Measurements from ENCODE around the gene ZAP70. TPM values are rescaled to one million over a fixed set of nuclear protein-coding genes. Genes with fewer than 3 reads are reported as not detected.

Gene ZAP70
- total and polyA plus RNA-seq, 9 donors, result 2.0 to 6.0 (median 3.2) TPM

GRCh38 chr2:97715951-97716694 is 2.7 kb downstream of the ZAP70 start:
- Histone ChIP-seq H3K27ac (ENCODE audit: low read length) (no peak overlapping the region), H3K4me1 (ENCODE audit: control insufficient read depth, insufficient read depth, low read length) (peaks cover 36% of the 10 kb centered on the region), H3K36me3 (ENCODE audit: control insufficient read depth, insufficient read depth, low read length) (no peaks in the 10 kb centered on the region), H3K4me3 (ENCODE audit: low read length) (no peak overlapping the region), H3K9me3 (replicated peaks; ENCODE audit: control insufficient read depth, low read depth, low read length) (no peaks in the 10 kb centered on the region), H3K27me3 (ENCODE audit: control insufficient read depth, insufficient read depth, low read length) (no peaks in the 10 kb centered on the region)
- 77% methylated on average over 5 of the region's 9 CpGs for WGBS (ENCODE audit: insufficient coverage)
- no peak for DNase-seq

- H3K27ac ChIP-seq (ENCODE audit: low read length), result peak overlapping the region; percentile 71
- no peaks in the 10 kb centered on the region for H3K27me3 ChIP-seq (ENCODE audit: control insufficient read depth, insufficient read depth, low read length)
- H3K36me3 ChIP-seq (ENCODE audit: control insufficient read depth, insufficient read depth, low read length), result no peaks in the 10 kb centered on the region
- H3K9me3 ChIP-seq (replicated peaks; ENCODE audit: control insufficient read depth, low read depth, low read length), result no peaks in the 10 kb centered on the region
- DNase-seq, result no peak
- peaks cover 36% of the 10 kb centered on the region for H3K4me1 ChIP-seq (ENCODE audit: control insufficient read depth, insufficient read depth, low read length)
- no peak overlapping the region for H3K4me3 ChIP-seq (ENCODE audit: low read length)
- WGBS (ENCODE audit: insufficient coverage), result 69% methylated on average over 21 of the region's 21 CpGs
Measured at GRCh38 chr2:97716695-97717612, 3.6 kb downstream of the ZAP70 start.

DNA sequence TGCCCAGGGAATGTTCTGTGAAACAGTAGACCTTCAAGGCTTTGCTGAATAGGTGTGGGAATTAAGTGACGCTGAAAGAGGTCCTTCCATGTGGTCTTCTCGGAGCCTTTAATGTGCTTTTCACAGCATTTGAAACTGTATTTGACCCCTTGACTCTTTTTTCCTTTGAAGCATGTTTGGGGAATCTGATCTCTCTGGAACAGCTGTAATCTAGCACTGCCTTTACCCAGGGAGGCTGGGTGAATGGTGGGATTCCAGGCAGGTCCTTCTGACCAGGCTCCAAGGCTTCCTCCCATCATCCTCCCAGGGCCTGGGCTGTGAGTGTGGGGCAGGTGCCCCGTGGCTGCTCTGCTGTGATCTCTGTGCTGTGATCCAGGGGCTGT is 4.2 kb downstream of the ZAP70 start:
- H3K27ac ChIP-seq (ENCODE audit: low read length), result peak overlapping the region; percentile 71
- DNase-seq, result peak; percentile 27
- H3K4me3 ChIP-seq (ENCODE audit: low read length), result no peak overlapping the region

GRCh38 chr2:97718051-97718882 is 4.9 kb downstream of the ZAP70 start:
- DNase-seq, result no peak
- whole genome bisulfite sequencing (ENCODE audit: insufficient coverage), result 74% methylated on average over 20 of the region's 21 CpGs
- peak overlapping the region; percentile 71 for H3K27ac ChIP-seq (ENCODE audit: low read length)
- no peaks in the 10 kb centered on the region for H3K9me3 ChIP-seq (replicated peaks; ENCODE audit: control insufficient read depth, low read depth, low read length)
- H3K36me3 ChIP-seq (ENCODE audit: control insufficient read depth, insufficient read depth, low read length), result no peaks in the 10 kb centered on the region
- peaks cover 27% of the 10 kb centered on the region for H3K4me1 ChIP-seq (ENCODE audit: control insufficient read depth, insufficient read depth, low read length)
- H3K27me3 ChIP-seq (ENCODE audit: control insufficient read depth, insufficient read depth, low read length), result no peaks in the 10 kb centered on the region
- no peak overlapping the region for H3K4me3 ChIP-seq (ENCODE audit: low read length)

More for the DNA sequence above, 4.2 kb downstream of the ZAP70 start:
- Histone ChIP-seq H3K9me3 (replicated peaks; ENCODE audit: control insufficient read depth, low read depth, low read length) (no peaks in the 10 kb centered on the region), H3K36me3 (ENCODE audit: control insufficient read depth, insufficient read depth, low read length) (no peaks in the 10 kb centered on the region), H3K27me3 (ENCODE audit: control insufficient read depth, insufficient read depth, low read length) (no peaks in the 10 kb centered on the region), H3K4me1 (ENCODE audit: control insufficient read depth, insufficient read depth, low read length) (peaks cover 34% of the 10 kb centered on the region)
- WGBS (ENCODE audit: insufficient coverage), result 36% methylated on average over 3 of the region's 3 CpGs

- Histone ChIP-seq H3K4me3 (ENCODE audit: low read length) (no peak overlapping the region), H3K27ac (ENCODE audit: low read length) (no peak overlapping the region), H3K4me1 (ENCODE audit: control insufficient read depth, insufficient read depth, low read length) (peaks cover 24% of the 10 kb centered on the region)
Measured at GRCh38 chr2:97718942-97719341, 5.6 kb downstream of the ZAP70 start.

GRCh38 chr2:97719362-97720155 is 6.2 kb downstream of the ZAP70 start:
- Histone ChIP-seq H3K9me3 (replicated peaks; ENCODE audit: control insufficient read depth, low read depth, low read length) (no peaks in the 10 kb centered on the region), H3K4me3 (ENCODE audit: low read length) (no peak overlapping the region), H3K36me3 (ENCODE audit: control insufficient read depth, insufficient read depth, low read length) (no peaks in the 10 kb centered on the region), H3K4me1 (ENCODE audit: control insufficient read depth, insufficient read depth, low read length) (peaks cover 25% of the 10 kb centered on the region), H3K27me3 (ENCODE audit: control insufficient read depth, insufficient read depth, low read length) (no peaks in the 10 kb centered on the region), H3K27ac (ENCODE audit: low read length) (no peak overlapping the region)
- 98% methylated on average over 11 of the region's 16 CpGs for WGBS (ENCODE audit: insufficient coverage)
- DNase-seq, result no peak

More at GRCh38 chr2:97718942-97719341, 5.6 kb downstream of the ZAP70 start:
- Histone ChIP-seq H3K27me3 (ENCODE audit: control insufficient read depth, insufficient read depth, low read length) (no peaks in the 10 kb centered on the region), H3K9me3 (replicated peaks; ENCODE audit: control insufficient read depth, low read depth, low read length) (no peaks in the 10 kb centered on the region), H3K36me3 (ENCODE audit: control insufficient read depth, insufficient read depth, low read length) (no peaks in the 10 kb centered on the region)
- DNase-seq, result no peak
- WGBS (ENCODE audit: insufficient coverage), result 86% methylated on average over 3 of the region's 3 CpGs

DNA sequence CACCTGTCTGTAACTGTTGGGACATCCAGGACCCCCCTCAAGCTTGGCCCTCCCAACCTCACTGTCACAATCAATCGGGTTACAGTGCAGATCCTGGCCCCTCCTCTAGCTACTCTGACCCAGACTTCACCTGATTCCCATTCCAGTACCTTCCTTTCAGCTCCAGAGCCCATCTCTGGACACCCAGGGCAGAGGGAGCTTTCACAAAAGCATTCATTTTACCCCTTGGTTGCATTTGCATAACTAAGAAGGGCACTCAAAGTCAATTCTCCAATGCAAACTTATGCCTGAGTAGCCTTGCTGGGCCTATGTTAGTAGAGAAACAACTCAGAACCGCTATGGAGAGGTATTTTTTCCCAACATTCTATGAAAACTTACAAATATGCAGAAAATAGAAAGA is 7.4 kb downstream of the ZAP70 start:
- no peak for DNase-seq
- Histone ChIP-seq H3K36me3 (ENCODE audit: control insufficient read depth, insufficient read depth, low read length) (no peaks in the 10 kb centered on the region), H3K4me1 (ENCODE audit: control insufficient read depth, insufficient read depth, low read length) (peaks cover 36% of the 10 kb centered on the region), H3K4me3 (ENCODE audit: low read length) (no peak overlapping the region), H3K9me3 (replicated peaks; ENCODE audit: control insufficient read depth, low read depth, low read length) (no peaks in the 10 kb centered on the region), H3K27me3 (ENCODE audit: control insufficient read depth, insufficient read depth, low read length) (no peaks in the 10 kb centered on the region), H3K27ac (ENCODE audit: low read length) (no peak overlapping the region)
- 38% methylated on average over 1 of the region's 2 CpGs for WGBS (ENCODE audit: insufficient coverage)

GRCh38 chr2:97722227-97722626 is 8.9 kb downstream of the ZAP70 start:
- H3K9me3 ChIP-seq (replicated peaks; ENCODE audit: control insufficient read depth, low read depth, low read length), result no peaks in the 10 kb centered on the region
- 94% methylated on average over 6 of the region's 6 CpGs for WGBS (ENCODE audit: insufficient coverage)
- H3K4me3 ChIP-seq (ENCODE audit: low read length), result no peak overlapping the region

More at GRCh38 chr2:97722227-97722626, 8.9 kb downstream of the ZAP70 start:
- H3K4me1 ChIP-seq (ENCODE audit: control insufficient read depth, insufficient read depth, low read length), result peaks cover 43% of the 10 kb centered on the region
- no peaks in the 10 kb centered on the region for H3K27me3 ChIP-seq (ENCODE audit: control insufficient read depth, insufficient read depth, low read length)
- DNase-seq, result no peak
- H3K36me3 ChIP-seq (ENCODE audit: control insufficient read depth, insufficient read depth, low read length), result no peaks in the 10 kb centered on the region
- no peak overlapping the region for H3K27ac ChIP-seq (ENCODE audit: low read length)
